IMR-90 (cell line): ENCODE measurements around the gene KCNIP3. TPM values are rescaled to one million over a fixed set of nuclear protein-coding genes. Genes with fewer than 3 reads are reported as not detected.

Experiments used
- ATAC-seq: fragments of 200-7000 bp; cut with Tn5 transposase; 2 replicates; pipeline ENCODE4 v1.9.1; 2020; ENCODE audit warnings: low read depth, mild to moderate bottlenecking, moderate library complexity
- BruUV-seq: library from RNA; stranded (reverse); fragments of 400-500 nt; replicated peaks from 2 replicates; lab custom pipeline; 2021; lab: Mats Ljungman, UMichigan
- CTCF ChIA-PET: fragments of 300-600 bp; formaldehyde crosslinking; extraction: SDS; loops from one replicate; lab custom pipeline; 2021; ENCODE audit warnings: antibody characterized with exemption; lab: Yijun Ruan, JAX
- POLR2A ChIA-PET: fragments of 300-600 bp; sonication (Branson Sonifier 250); formaldehyde crosslinking; loops from one replicate; lab custom pipeline; 2022; ENCODE audit warnings: antibody characterized with exemption; ENCODE audit not compliant: unreplicated experiment; lab: Charles Lee
- DNase-seq: peaks from one replicate; pipeline ENCODE4 v3.0.0; 2013
- H2AFZ ChIP-seq: replicated peaks from 2 replicates; pipeline ENCODE3; 2013; ENCODE audit warnings: low read length, mild to moderate bottlenecking; ENCODE audit not compliant: poor library complexity
- H2AK5ac ChIP-seq: 2 replicates; pipeline ENCODE4 v1.6.1; 2013; ENCODE audit warnings: low read depth, low read length, inconsistent platforms
- H2AK9ac ChIP-seq: replicated peaks from 2 replicates; pipeline ENCODE3; 2013; ENCODE audit warnings: mild to moderate bottlenecking, low read depth, low read length, moderate library complexity; ENCODE audit not compliant: poor library complexity
- H2BK120ac ChIP-seq: 2 replicates; pipeline ENCODE4 v1.6.1; 2013; ENCODE audit warnings: low read depth, low read length, inconsistent platforms
- H2BK15ac ChIP-seq: 3 replicates; pipeline ENCODE4 v1.6.1; 2013; ENCODE audit warnings: low read depth, low read length, inconsistent platforms
- H2BK20ac ChIP-seq: 2 replicates; pipeline ENCODE4 v1.6.1; 2013; ENCODE audit warnings: low read depth, mild to moderate bottlenecking, inconsistent platforms, low read length, moderate library complexity
- H2BK5ac ChIP-seq: 2 replicates; pipeline ENCODE4 v1.6.1; 2013; ENCODE audit warnings: mild to moderate bottlenecking, low read depth, low read length, inconsistent platforms; ENCODE audit not compliant: poor library complexity, severe bottlenecking
- H3K14ac ChIP-seq: replicated peaks from 2 replicates; pipeline ENCODE4 v1.6.1; 2013; ENCODE audit warnings: low read depth, low read length, inconsistent platforms
- H3K18ac ChIP-seq: 2 replicates; pipeline ENCODE4 v1.6.1; 2013; ENCODE audit warnings: low read depth, low read length, control low read depth
- H3K23ac ChIP-seq: 2 replicates; pipeline ENCODE4 v1.6.1; 2013; ENCODE audit warnings: low read depth, low read length, inconsistent platforms
- H3K27ac ChIP-seq: 2 replicates; pipeline ENCODE4 v1.5.1; 2013; ENCODE audit warnings: mild to moderate bottlenecking, control low read depth, low read length; ENCODE audit not compliant: insufficient read depth
- H3K27me3 ChIP-seq: 2 replicates; pipeline ENCODE4 v1.6.1; 2013; ENCODE audit warnings: low read length; ENCODE audit not compliant: control insufficient read depth, insufficient read depth
- H3K36me3 ChIP-seq: 2 replicates; pipeline ENCODE4 v1.6.1; 2013; ENCODE audit warnings: low read length, mixed read lengths; ENCODE audit not compliant: control insufficient read depth, insufficient read depth
- H3K4ac ChIP-seq: 2 replicates; pipeline ENCODE4 v1.6.1; 2013; ENCODE audit warnings: low read depth, low read length, inconsistent platforms
- H3K4me1 ChIP-seq: 2 replicates; pipeline ENCODE4 v1.6.1; 2013; ENCODE audit warnings: low read length, mixed read lengths; ENCODE audit not compliant: control insufficient read depth, insufficient read depth
- H3K4me2 ChIP-seq: 2 replicates; pipeline ENCODE4 v1.6.1; 2013; ENCODE audit warnings: low read depth, mild to moderate bottlenecking, control low read depth, low read length, moderate library complexity
- H3K4me3 ChIP-seq: 2 replicates; pipeline ENCODE4 v1.5.1; 2013; ENCODE audit warnings: low read depth, mild to moderate bottlenecking, control low read depth, low read length, moderate library complexity; ENCODE audit not compliant: insufficient read depth
- H3K56ac ChIP-seq: 2 replicates; pipeline ENCODE4 v1.6.1; 2013; ENCODE audit warnings: low read length, inconsistent platforms; ENCODE audit not compliant: insufficient read depth; ENCODE audit errors: extremely low read depth
- H3K79me1 ChIP-seq, 2 experiments: 2 replicates each; pipeline ENCODE4 v1.6.1; 2013; ENCODE audit warnings: low read length in 2 of 2, inconsistent platforms in 1 of 2, low read depth in 1 of 2
- H3K9ac ChIP-seq: 2 replicates; pipeline ENCODE4 v1.6.1; 2013; ENCODE audit warnings: low read depth, low read length, control low read depth
- H3K9me1 ChIP-seq: 2 replicates; pipeline ENCODE4 v1.6.1; 2013; ENCODE audit warnings: low read length, inconsistent platforms; ENCODE audit not compliant: insufficient read depth
- H3K9me3 ChIP-seq: 2 replicates; pipeline ENCODE4 v1.6.1; 2013; ENCODE audit warnings: low read length; ENCODE audit not compliant: control insufficient read depth, insufficient read depth
- H4K20me1 ChIP-seq: 2 replicates; pipeline ENCODE4 v1.6.1; 2013; ENCODE audit warnings: low read length, inconsistent platforms; ENCODE audit not compliant: insufficient read depth
- H4K5ac ChIP-seq: 2 replicates; pipeline ENCODE4 v1.6.1; 2013; ENCODE audit warnings: mild to moderate bottlenecking, low read depth, low read length, control low read depth
- H4K8ac ChIP-seq, 2 experiments: 2 replicates each; pipeline ENCODE4 v1.6.1; 2013; ENCODE audit warnings: low read depth in 2 of 2, low read length in 2 of 2, control low read depth in 1 of 2, inconsistent platforms in 1 of 2
- H4K91ac ChIP-seq: 2 replicates; pipeline ENCODE4 v1.6.1; 2013; ENCODE audit warnings: low read depth, low read length, inconsistent platforms; ENCODE audit not compliant: insufficient read depth
- BHLHE40 ChIP-seq: fragments of 150-350 bp; IDR thresholded peaks from 2 replicates; pipeline ENCODE4 v1.6.1; 2016; ENCODE audit warnings: mild to moderate bottlenecking, low read depth, low read length
- CEBPB ChIP-seq: IDR thresholded peaks from 2 replicates; pipeline ENCODE4 v1.6.1; 2012; ENCODE audit warnings: low read depth, low read length, improper control_type of control experiment
- CHD1 ChIP-seq: IDR thresholded peaks from 2 replicates; pipeline ENCODE4 v1.6.1; 2012; ENCODE audit warnings: low read depth, low read length, improper control_type of control experiment
- CTCF ChIP-seq: conservative IDR thresholded peaks from 2 replicates; pipeline ENCODE4 v1.5.1; 2012; ENCODE audit warnings: mild to moderate bottlenecking, low read depth, low read length, improper control_type of control experiment
- ELK1 ChIP-seq: fragments of 150-350 bp; IDR thresholded peaks from 2 replicates; pipeline ENCODE4 v1.6.1; 2016; ENCODE audit warnings: low read depth, mild to moderate bottlenecking, low read length, moderate library complexity, borderline replicate concordance
- FOS ChIP-seq: fragments of 150-350 bp; IDR thresholded peaks from 2 replicates; pipeline ENCODE4 v1.6.1; 2016; ENCODE audit warnings: low read depth, low read length
- MAFK ChIP-seq: IDR thresholded peaks from 2 replicates; pipeline ENCODE4 v1.6.1; 2012; ENCODE audit warnings: low read depth, low read length, improper control_type of control experiment
- MAZ ChIP-seq: IDR thresholded peaks from 2 replicates; pipeline ENCODE4 v1.6.1; 2012; ENCODE audit warnings: low read depth, mild to moderate bottlenecking, low read length, improper control_type of control experiment, moderate library complexity, borderline replicate concordance
- MXI1 ChIP-seq: IDR thresholded peaks from 2 replicates; pipeline ENCODE4 v1.6.1; 2012; ENCODE audit warnings: low read depth, mild to moderate bottlenecking, low read length, moderate library complexity, borderline replicate concordance
- NFE2L2 ChIP-seq: fragments of 150-350 bp; IDR thresholded peaks from 2 replicates; pipeline ENCODE4 v1.6.1; 2016; ENCODE audit warnings: low read depth, mild to moderate bottlenecking, low read length
- POLR2A ChIP-seq: IDR thresholded peaks from 2 replicates; pipeline ENCODE4 v1.6.1; 2012; ENCODE audit warnings: mild to moderate bottlenecking, low read depth, low read length
- RAD21 ChIP-seq: IDR thresholded peaks from 2 replicates; pipeline ENCODE4 v1.6.1; 2012; ENCODE audit warnings: low read length, improper control_type of control experiment
- RCOR1 ChIP-seq: IDR thresholded peaks from 2 replicates; pipeline ENCODE4 v1.6.1; 2012; ENCODE audit warnings: mild to moderate bottlenecking, low read length, improper control_type of control experiment; ENCODE audit not compliant: insufficient replicate concordance
- RFX5 ChIP-seq: IDR thresholded peaks from 2 replicates; pipeline ENCODE4 v1.8.0; 2012; ENCODE audit warnings: low read depth, mild to moderate bottlenecking, low read length, moderate library complexity
- SMC3 ChIP-seq: fragments of 150-350 bp; IDR thresholded peaks from 2 replicates; pipeline ENCODE4 v1.6.1; 2016; ENCODE audit warnings: low read depth, mild to moderate bottlenecking, antibody characterized with exemption, low read length, moderate library complexity
- USF2 ChIP-seq: fragments of 150-350 bp; IDR thresholded peaks from 2 replicates; pipeline ENCODE4 v1.6.1; 2017; ENCODE audit warnings: mild to moderate bottlenecking, antibody characterized with exemption, low read length, low read depth
- WGBS, 2 experiments: methylation state at CpG; one replicate each; pipeline versions ENCODE4 v1.1.5 to v1.1.7; 2013; ENCODE audit warnings: missing lambda C conversion rate in 2 of 2; ENCODE audit not compliant: insufficient read length in 1 of 2; ENCODE audit errors: extremely low coverage in 2 of 2; 5-methylcytosine and 5-hydroxymethylcytosine counted together
- dilution Hi-C: fragments of 300-500 bp; cut with HindIII; formaldehyde crosslinking; loops from one replicate; pipeline ENCODE4 v1.14.3; 2018; ENCODE audit warnings: low sequenced_read_pairs; ENCODE audit not compliant: unreplicated experiment
- in situ Hi-C: fragments of 300-500 bp; cut with MboI; formaldehyde crosslinking; loops from 3 replicates; pipeline ENCODE4 v1.14.3; 2019; ENCODE audit warnings: low sequenced_read_pairs, inconsistent platforms, mixed read lengths
- intact Hi-C: fragments of 100-400 bp; cut with micrococcal nuclease; formaldehyde crosslinking; loops from 2 replicates; pipeline ENCODE4 v1.10.0; 2022
- polyA plus RNA-seq, 3 experiments: library from polyadenylated mRNA; depleted of rRNA; stranded (reverse); fragments of >200 nt; gene quantifications; 2 replicates each; pipeline ENCODE4 v1.2.3, GENCODE V29; 2012; ENCODE audit warnings: low replicate concordance in 1 of 3
- total RNA-seq: library from RNA; depleted of rRNA; stranded (reverse); fragments of >200 nt; gene quantifications from 2 replicates; pipeline ENCODE4 v1.2.3, GENCODE V29; 2012

Gene KCNIP3
- total and polyA plus RNA-seq, 2 of the 4 experiments (the other 2 are of a cell fraction), result 0.72 to 1.4 TPM

GRCh38 chr2:95344215-95344583, 47.1 kb downstream of the KCNIP3 start:
- no peaks in the 10 kb centered on the region for H3K36me3 ChIP-seq
- no peak overlapping the region for H2AK9ac ChIP-seq
- no peak overlapping the region for H4K91ac ChIP-seq
- H4K8ac ChIP-seq, result no peak overlapping the region
- no peak for TF ChIP-seq MXI1
- no peak for TF ChIP-seq CTCF
- no peak for TF ChIP-seq CHD1
- no peak for TF ChIP-seq MAFK
- no peak for TF ChIP-seq ELK1
- TF ChIP-seq RAD21, result no peak
- no peak for TF ChIP-seq CEBPB
- no peak for TF ChIP-seq FOS
- TF ChIP-seq RCOR1, result no peak
- no peak for TF ChIP-seq NFE2L2
- no peak for TF ChIP-seq RFX5
- TF ChIP-seq USF2, result no peak
- no peak for TF ChIP-seq SMC3
- no peak for TF ChIP-seq BHLHE40
- TF ChIP-seq MAZ, result no peak
- TF ChIP-seq POLR2A, result no peak
- no peak overlapping the region for H3K23ac ChIP-seq
- no peak overlapping the region for H3K4ac ChIP-seq
- no peak overlapping the region for H2AK5ac ChIP-seq
- no peak overlapping the region for H3K56ac ChIP-seq
- H3K9me1 ChIP-seq, result no peaks in the 10 kb centered on the region
- no peak overlapping the region for H2BK120ac ChIP-seq
- H2BK15ac ChIP-seq, result no peak overlapping the region
- H3K18ac ChIP-seq, result no peak overlapping the region
- no TSS peak for BruUV-seq
- no peak for DNase-seq
- H3K4me3 ChIP-seq, result no peak overlapping the region
- H2BK20ac ChIP-seq, result no peak overlapping the region
- H3K27me3 ChIP-seq, result peaks cover 34% of the 10 kb centered on the region
- no peak overlapping the region for H2AFZ ChIP-seq
- in situ Hi-C loops (no loop called here), intact Hi-C loops (loop anchor here (2.0 kb wide), 1 partner anchor 59 kb away; the partner anchor contains the start of gene FAHD2A), dilution Hi-C loops (no loop called here)
- no peaks in the 10 kb centered on the region for H4K20me1 ChIP-seq
- no peak overlapping the region for H4K5ac ChIP-seq
- CTCF ChIA-PET, result interaction anchor here (0.9 to 1.7 kb wide), 3 partner anchors 19 to 49 kb away, joined by 3 to 8 read pairs (median 3); no protein-coding TSS in a partner anchor
- POLR2A ChIA-PET, result no interaction called here
- no peak overlapping the region for H2BK5ac ChIP-seq
- no peaks in the 10 kb centered on the region for H3K9me3 ChIP-seq
- ATAC-seq, result no peak
- H3K4me2 ChIP-seq, result no peak overlapping the region
- no peak overlapping the region for H3K14ac ChIP-seq
- H3K79me1 ChIP-seq, result no peaks in the 10 kb centered on the region
- 100% methylated on average over 1 of the region's 12 CpGs; no CpG with 5 or more reads in 1 of the 2 experiments for WGBS, 2 experiments
- peaks cover 3% of the 10 kb centered on the region; the same call in 1 of the 2 replicates for H3K4me1 ChIP-seq
- no peak overlapping the region for H3K27ac ChIP-seq
- H3K9ac ChIP-seq, result no peak overlapping the region
